Astrocyte of the spinal cord (primary cell): ENCODE results near the gene CUBN.

Source experiments
- DNase-seq: peaks from one replicate; pipeline ENCODE4 v3.0.0; 2011; ENCODE audit warnings: low read depth, low spot score
- H3K4me3 ChIP-seq: 2 replicates; pipeline ENCODE4 v1.5.1; 2011; ENCODE audit warnings: low read depth, mild to moderate bottlenecking, low read length, moderate library complexity
- in situ Hi-C: cut with HindIII; loops from 2 replicates; pipeline ENCODE4 v1.10.0; 2017; ENCODE audit warnings: low sequenced_read_pairs
- TF ChIP-seq, protein P1 (sequence below): IDR thresholded peaks from 2 replicates; pipeline ENCODE4 v1.5.1; 2012; ENCODE audit warnings: low read depth, mild to moderate bottlenecking, low read length, inconsistent platforms

The CUBN gene

DNA sequence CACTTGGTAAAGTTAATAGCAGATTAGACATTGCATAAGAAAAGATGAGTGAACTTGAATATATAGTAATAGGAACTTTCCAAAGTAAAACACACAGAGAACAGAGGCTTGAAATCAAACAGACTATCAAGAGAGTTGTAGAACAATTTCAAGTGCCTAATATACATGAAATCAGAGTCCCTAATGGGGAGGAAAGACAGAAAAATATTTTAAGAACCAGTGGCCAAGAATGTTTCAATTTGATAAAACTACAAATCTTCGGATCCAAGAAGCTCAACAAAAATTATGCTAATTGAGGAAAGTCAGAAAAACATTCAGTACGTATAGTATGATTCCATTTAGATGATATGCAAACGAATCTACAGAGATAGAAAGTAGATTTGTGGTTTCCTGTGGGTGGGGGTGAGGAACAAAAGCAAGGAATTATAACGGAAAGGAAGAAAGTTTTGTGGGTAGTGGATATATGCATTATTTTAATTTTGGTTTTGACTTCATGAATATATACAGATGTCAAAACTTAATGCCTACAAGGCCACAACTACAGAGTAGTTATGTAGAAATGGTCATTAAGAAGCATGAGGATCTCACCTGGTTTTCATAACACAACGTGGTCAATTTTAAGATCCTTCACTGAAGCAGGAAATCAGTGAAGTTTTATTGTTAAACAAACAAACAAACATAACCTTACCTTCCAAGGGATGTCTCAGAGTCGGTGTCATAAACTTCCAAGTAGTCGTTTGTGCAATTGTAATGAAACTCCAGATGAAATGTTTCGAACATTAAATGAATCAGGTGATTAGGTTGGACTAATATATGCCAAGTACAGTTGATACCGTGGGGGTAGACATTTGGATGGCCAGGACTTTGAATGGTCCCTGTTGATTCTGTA, 62.0 kb downstream of the CUBN start:
- in situ Hi-C loops = no loop called here
- no peak overlapping the region for H3K4me3 ChIP-seq
- no peak for DNase-seq
- TF ChIP-seq, protein P1, sequence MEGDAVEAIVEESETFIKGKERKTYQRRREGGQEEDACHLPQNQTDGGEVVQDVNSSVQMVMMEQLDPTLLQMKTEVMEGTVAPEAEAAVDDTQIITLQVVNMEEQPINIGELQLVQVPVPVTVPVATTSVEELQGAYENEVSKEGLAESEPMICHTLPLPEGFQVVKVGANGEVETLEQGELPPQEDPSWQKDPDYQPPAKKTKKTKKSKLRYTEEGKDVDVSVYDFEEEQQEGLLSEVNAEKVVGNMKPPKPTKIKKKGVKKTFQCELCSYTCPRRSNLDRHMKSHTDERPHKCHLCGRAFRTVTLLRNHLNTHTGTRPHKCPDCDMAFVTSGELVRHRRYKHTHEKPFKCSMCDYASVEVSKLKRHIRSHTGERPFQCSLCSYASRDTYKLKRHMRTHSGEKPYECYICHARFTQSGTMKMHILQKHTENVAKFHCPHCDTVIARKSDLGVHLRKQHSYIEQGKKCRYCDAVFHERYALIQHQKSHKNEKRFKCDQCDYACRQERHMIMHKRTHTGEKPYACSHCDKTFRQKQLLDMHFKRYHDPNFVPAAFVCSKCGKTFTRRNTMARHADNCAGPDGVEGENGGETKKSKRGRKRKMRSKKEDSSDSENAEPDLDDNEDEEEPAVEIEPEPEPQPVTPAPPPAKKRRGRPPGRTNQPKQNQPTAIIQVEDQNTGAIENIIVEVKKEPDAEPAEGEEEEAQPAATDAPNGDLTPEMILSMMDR = no peak

DNA sequence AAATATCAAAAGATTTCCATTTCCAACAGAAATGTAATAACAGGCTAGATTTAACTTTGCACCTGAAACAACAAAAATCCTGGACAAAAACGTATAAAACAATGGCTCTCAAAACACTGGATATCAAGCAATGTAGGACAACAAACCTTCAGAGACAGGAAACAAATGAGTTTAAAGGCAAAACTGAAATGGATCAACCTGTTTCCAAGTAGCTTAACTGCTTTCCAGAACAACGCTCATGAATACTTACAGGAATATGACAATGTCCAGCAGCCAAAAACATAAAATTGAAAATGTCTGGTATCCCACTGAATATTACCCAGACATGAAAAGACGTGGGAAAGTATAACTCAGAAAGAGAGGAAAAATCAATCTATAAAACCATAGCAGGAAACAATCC, 62.8 kb downstream of the CUBN start:
- TF ChIP-seq, protein P1 = no peak
- no peak for DNase-seq
- in situ Hi-C loops = no loop called here
- no peak overlapping the region for H3K4me3 ChIP-seq

DNA sequence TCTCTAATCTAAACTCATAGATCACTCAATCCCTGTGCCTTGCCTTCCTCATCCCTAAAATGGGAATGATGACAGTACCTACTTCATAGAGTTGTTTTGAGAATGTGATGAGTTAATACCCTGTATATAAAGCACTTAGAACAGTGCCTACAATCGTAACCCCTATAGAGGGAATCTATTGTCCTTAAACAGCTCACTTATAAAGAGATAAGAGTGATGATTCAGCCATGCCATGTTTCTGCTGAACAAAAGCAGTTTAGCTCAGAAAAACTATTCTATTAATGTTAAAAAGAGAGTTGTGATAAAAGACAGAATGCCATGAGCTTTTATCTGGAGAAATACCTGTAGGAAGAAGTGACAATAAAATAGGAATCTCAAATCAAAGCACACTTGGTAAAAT, 63.6 kb downstream of the CUBN start:
- TF ChIP-seq, protein P1 = no peak
- no peak for DNase-seq
- in situ Hi-C loops = no loop called here
- no peak overlapping the region for H3K4me3 ChIP-seq

DNA sequence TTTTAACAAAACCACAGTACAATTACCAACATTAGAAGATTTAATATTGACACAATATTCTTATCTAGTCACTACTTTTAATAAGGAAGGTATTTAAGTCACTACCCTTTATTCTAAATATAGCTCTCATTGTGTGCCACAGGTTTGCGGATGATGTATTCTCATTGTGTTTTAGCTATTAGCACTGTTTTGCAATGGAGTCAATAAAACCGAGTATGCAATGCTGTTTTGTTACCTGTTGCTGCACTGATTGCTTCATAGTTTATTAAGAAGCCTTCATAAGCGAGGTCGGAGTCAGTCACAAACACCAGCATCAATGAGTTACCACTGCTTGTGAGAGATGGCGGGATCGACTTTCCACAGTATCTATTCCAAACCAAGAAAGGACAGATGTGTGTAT, 64.3 kb downstream of the CUBN start:
- in situ Hi-C loops = no loop called here
- DNase-seq = no peak
- TF ChIP-seq, protein P1 = no peak
- no peak overlapping the region for H3K4me3 ChIP-seq

DNA sequence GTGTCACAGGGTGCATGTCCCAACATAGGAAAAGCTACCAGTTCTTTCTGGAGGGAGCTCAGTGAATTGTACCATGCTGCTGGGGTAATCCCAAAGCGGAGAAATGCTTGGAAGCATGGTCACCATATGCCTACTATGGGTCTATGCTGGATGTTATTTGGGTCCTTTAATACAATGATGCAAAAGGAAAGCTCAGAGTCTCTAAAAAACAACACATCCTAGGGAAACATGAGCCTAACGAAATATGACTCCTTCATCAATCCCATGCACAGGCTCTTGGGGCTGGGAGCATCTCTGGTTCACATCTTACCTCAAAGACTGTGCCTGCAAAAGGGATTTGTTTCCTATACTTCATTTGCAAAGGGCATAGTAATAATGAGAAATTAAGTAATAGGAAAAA, 65.2 kb downstream of the CUBN start:
- no peak overlapping the region for H3K4me3 ChIP-seq
- no peak for DNase-seq
- in situ Hi-C loops = no loop called here
- TF ChIP-seq, protein P1 = no peak

DNA sequence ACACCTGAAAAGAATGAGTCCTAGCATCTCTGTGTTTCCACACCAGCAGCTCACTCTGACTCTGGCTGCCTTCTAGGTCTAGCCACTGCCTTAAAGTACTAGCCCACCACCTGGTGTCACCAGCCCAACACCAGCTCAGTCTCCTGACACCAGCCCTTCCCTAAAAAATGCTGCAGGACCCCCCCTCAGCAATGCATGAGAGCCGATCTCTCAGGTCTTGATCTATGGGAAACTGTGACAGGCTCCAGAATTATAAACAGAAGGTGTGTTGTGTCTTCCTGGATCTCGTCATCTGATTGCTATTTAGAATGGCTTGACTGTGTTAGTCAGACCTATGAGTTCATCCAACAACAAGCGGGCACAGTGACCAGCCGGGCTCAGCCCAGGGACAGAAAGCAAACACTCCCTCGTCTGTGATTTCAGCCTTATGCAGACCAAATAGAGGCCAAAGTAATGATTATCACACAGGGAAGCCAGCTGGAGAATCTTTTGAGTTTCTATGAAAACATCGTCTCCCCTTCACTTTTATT, 66.6 kb downstream of the CUBN start:
- in situ Hi-C loops = no loop called here
- DNase-seq = peak; percentile 91
- TF ChIP-seq, protein P1 = no peak
- H3K4me3 ChIP-seq = no peak overlapping the region
